GM19043 (cell line): Measurements from ENCODE around the gene NUAK1.

ENCODE experiments used
- ATAC-seq: cut with Tn5 transposase; IDR thresholded peaks from one replicate; pipeline ENCODE4 v1.9.1; 2021; ENCODE audit warnings: low read depth; ENCODE audit not compliant: unreplicated experiment

NUAK1 gene

DNA sequence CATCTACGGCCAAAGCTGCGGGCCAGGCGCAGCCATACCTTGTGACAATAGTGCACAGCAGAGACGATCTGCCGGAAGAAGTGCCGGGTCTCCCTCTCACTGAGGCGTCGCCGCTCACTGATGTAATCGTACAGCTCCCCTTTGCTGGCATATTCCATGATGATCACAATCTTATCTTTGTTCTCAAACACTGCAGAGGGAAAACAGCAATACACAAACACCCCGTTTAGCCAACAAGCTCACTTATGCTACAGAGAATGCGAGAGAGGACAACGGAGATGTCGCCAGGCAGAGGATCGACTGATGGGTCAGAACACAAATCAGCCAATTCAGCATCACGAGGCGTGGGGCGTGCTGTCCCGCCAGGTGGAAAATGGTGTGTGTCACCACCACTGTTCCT lies 52.1 kb downstream of the NUAK1 start:
- no peak for ATAC-seq

GRCh38 chr12:106085213-106085612 lies 53.5 kb downstream of the NUAK1 start:
- ATAC-seq: no peak

GRCh38 chr12:106084759-106085158 lies 54.0 kb downstream of the NUAK1 start:
- no peak for ATAC-seq

GRCh38 chr12:106084014-106084671 lies 54.6 kb downstream of the NUAK1 start:
- no peak for ATAC-seq

DNA sequence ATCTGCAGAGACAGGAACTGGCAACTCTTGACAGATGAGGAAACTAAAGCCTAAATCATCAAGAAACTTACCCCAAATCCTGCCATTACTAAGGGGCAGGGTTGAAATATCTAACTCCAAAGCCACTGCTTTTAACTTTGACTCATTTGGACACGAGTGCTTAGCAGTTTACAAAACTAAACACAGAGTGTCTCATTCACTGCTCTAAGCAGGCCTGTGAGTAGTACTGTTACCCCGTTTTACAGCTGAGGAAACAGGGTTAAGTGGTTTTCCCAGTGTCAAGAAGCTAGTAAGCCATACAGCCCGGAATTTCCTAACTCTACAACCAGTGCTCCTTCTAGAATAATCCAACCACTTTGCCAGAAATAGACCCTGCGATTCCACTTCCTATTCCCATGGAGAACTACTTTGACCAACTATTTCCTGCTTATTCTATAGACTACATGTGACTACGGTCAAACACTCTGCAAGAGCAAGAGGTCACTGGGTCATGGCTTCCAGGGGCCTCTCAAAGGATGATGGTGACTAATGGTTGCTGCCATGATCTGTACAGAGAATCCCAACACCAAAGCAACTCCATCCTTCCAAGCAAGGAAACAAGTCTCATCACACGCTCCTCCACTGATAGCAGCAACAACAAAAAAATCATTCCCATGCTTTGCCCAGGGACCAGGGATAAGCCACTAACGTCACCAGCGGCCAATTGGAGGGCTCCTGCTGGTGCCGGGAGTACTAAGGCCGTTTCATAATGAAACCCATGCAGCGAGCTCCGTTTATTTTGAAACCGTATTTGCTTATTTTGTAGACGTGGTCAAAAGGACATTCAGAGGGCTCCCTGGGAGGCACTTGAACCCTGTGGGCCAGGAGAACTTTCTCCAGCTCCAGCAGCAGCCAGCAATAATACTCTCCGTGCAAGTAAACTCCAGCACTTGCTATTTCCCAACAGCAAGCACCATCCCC lies 56.3 kb downstream of the NUAK1 start:
- ATAC-seq: no peak

DNA sequence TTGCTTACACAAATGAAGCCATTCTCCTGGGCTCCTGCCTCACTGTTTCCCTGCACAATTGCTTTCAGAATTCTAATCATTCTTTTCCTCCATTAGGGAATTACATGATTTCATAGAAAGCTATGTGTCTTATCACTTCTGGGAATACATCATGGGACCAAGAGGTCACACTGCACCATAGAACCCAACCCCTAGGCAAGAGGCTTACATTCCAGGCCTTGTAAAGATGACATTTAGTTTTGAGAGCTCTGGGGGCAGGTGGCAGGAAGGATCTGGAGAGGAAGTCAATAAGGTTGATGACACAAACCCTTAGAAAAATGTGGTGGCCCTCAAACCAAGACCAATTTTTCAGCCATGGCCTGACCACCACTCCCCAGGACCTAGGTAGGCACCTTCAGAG lies 57.1 kb downstream of the NUAK1 start:
- ATAC-seq: no peak

- no peak for ATAC-seq
These were observed 58.0 kb downstream of the NUAK1 start for GRCh38 chr12:106080791-106081170.

GRCh38 chr12:106080041-106080790 lies 58.5 kb downstream of the NUAK1 start:
- no peak for ATAC-seq

DNA sequence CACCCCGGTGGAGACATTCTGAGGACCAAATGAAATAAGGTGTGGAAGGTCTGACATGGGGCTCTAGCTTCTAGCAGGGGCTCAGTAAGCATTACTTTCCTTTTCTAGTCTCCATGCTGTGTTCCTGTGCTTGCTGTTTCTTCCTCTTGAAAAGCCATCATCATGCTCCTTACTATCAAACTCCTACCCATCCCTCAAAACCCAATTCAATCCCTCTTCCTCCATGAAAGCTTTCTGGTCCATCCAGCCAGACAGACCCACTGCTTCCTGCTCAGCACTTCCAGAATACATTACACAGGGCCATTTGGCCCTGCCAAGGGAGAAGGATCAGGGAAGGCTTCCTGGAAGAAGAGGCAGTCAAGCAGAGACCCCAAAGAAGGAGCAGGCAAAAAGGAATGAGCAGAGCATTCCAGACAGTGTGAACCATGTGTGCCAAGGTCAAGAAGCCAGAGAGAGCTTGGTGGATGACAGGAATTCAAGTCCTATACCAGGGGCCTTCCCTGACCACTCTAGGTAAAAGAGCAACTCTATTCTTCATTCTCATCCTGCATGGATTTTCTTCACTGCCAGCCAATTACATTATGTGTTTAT lies 59.5 kb downstream of the NUAK1 start:
- no peak for ATAC-seq

DNA sequence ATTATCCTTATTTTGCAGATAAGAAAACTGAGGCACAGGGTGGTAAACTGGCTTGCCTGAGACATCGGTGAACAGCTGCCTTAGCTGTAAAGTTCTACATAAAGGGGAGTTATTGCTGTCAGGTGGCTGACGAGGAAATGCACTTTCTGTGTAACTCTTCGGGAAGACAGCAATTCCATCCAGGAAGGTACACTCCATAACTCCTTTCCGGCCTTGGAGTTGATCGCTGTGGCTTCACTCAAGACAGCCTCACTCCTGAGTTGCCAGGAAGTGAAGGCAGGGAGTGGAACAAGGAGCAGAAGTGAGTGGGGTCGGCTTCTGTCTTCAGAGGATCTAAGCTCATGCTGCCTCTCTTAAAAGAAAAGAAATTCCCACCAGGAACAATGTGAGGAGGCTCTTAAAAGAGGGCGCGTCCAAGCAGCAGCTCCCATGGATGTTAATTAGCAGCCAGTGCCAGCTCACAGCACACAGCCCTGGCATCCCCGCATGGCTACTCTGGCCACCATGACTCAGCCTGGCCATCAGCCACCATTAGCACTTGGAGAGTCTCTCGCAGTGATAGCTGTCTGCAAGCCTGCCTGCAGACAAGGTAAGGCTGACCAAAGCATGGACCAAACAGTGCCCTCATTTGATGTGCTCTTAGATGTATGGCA lies 60.3 kb downstream of the NUAK1 start:
- ATAC-seq: no peak

GRCh38 chr12:106074706-106075392 lies 63.9 kb downstream of the NUAK1 start:
- no peak for ATAC-seq

GRCh38 chr12:106074361-106074705 lies 64.4 kb downstream of the NUAK1 start:
- no peak for ATAC-seq

GRCh38 chr12:106073179-106073578 lies 65.6 kb downstream of the NUAK1 start:
- ATAC-seq: no peak

- no peak for ATAC-seq
These were observed 66.0 kb downstream of the NUAK1 start for GRCh38 chr12:106072751-106073150.

GRCh38 chr12:106071686-106072085 lies 67.1 kb downstream of the NUAK1 start:
- no peak for ATAC-seq

DNA sequence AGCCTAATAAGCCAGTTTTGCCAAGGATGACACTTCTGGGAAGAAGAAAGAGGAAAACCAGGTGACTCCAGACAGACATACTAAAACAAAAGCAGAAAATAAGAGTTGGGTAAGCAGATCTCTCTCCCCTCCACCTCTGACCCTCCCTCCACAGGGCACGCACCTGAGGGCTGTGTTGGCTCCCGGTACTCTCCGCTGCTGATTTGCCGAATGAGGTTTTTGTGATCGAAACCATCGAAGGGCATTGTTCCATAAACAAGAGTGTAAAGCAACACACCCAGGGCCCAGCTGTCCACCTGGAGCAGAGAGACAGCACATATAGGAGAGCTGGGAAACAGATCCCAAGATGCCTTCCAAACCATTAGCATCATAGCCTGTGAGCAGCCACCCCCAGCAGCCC lies 68.1 kb downstream of the NUAK1 start:
- ATAC-seq: no peak

DNA sequence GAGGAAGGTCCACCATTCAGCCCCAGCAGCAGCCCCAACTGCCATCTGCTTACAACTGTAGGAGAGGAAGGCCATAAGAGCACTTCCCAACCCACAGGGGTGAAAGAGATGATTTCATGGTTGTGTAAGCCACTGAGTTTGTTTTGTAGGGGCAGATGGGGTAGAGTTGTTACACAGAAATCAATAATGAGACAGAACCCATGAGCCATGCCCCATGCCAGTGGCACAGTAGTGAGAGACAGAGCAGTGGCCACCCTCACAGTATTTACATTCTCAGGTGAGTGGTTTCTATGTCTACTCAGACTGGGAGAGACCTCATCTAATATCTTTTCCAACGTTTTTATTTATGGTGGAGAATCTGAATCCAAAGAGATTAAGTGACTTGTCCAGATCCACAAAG lies 68.6 kb downstream of the NUAK1 start:
- no peak for ATAC-seq

- ATAC-seq: no peak
These were observed 70.5 kb downstream of the NUAK1 start for GRCh38 chr12:106068296-106068695.

GRCh38 chr12:106067606-106068205 lies 71.0 kb downstream of the NUAK1 start:
- ATAC-seq: no peak
